GM12878 (cell line): ENCODE results near the gene CTNNA2. TPM values are rescaled to one million over a fixed set of nuclear protein-coding genes. Genes with fewer than 3 reads are reported as not detected.

ENCODE experiments used
- NFIC ChIP-seq: IDR thresholded peaks from 2 replicates; pipeline ENCODE4 v1.6.1; 2012; ENCODE audit warnings: low read depth, mild to moderate bottlenecking, inconsistent platforms, low read length, moderate library complexity
- polyA plus RNA-seq, 11 experiments: library from polyadenylated mRNA; depleted of rRNA in 4 of 11; unstranded in 6 of 11; stranded (reverse) in 5 of 11; fragments of >200 nt; fragmentation: Nextera tagmentation in 4 of 11; fragmentation: Illumina TruSeq in 1 of 11; extraction: Ambion mirVana in 4 of 11; extraction: Trizol in 1 of 11; gene quantifications; 1 replicate in 1 of 11; 2 replicates in 10 of 11; pipeline versions ENCODE4 v1.2.1 to v1.2.3, GENCODE V29; 2011 to 2016; ENCODE audit warnings: inconsistent platforms in 2 of 11, missing spikeins in 2 of 11, low read depth in 1 of 11
- total RNA-seq, 4 experiments: library from RNA; depleted of rRNA in 3 of 4; stranded (reverse); fragments of >200 nt in 3 of 4; fragmentation: Illumina TruSeq in 1 of 4; extraction: Trizol in 1 of 4; gene quantifications; 2 replicates each; pipeline versions ENCODE4 v1.2.1 to v1.2.3, GENCODE V29; 2013 to 2021
- TF ChIP-seq, protein P1 (sequence below): IDR thresholded peaks from 2 replicates; pipeline ENCODE4 v1.6.1; 2011; ENCODE audit warnings: mild to moderate bottlenecking, low read depth, low read length, moderate library complexity; ENCODE audit not compliant: insufficient replicate concordance
- TF ChIP-seq, protein P2 (sequence below): fragments of 450-650 bp; formaldehyde crosslinking; IDR thresholded peaks from 2 replicates; pipeline ENCODE4 v1.4.0; 2020; ENCODE audit warnings: mild to moderate bottlenecking, moderate library complexity
- TF ChIP-seq, protein P3 (sequence below): IDR thresholded peaks from 2 replicates; pipeline ENCODE4 v1.6.1; 2012; ENCODE audit warnings: mild to moderate bottlenecking, low read depth, low read length
- TF ChIP-seq, protein P4 (sequence below): IDR thresholded peaks from 2 replicates; pipeline ENCODE4 v1.6.1; 2012; ENCODE audit warnings: low read depth, low read length, improper control_type of control experiment

CTNNA2 gene
- total and polyA plus RNA-seq, 10 of the 15 experiments (the other 5 are each of a cell fraction or from before 2014, with no cell fraction given): 2.4 to 36.2 (median 6.6) TPM

DNA sequence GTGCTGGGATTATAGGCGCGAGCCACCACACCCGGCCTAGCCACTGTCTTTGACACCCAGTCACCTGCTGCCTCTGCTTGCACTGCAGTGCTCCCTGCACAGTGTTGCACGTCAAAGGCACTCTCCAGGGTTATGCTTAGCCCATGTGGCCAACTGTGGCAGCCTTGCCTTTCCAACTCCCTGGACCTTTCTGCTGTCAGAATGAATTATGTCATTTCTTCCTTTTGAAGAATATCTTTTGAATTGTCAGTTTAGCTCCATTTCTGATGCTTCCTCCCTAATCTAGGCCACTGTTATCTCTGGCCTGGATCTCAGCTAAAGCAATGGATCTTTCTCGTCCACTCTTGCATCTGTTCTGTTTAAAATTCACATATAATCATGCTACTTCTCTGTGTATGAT, 821.0 kb downstream of the CTNNA2 start (continued):
- TF ChIP-seq, protein P1, sequence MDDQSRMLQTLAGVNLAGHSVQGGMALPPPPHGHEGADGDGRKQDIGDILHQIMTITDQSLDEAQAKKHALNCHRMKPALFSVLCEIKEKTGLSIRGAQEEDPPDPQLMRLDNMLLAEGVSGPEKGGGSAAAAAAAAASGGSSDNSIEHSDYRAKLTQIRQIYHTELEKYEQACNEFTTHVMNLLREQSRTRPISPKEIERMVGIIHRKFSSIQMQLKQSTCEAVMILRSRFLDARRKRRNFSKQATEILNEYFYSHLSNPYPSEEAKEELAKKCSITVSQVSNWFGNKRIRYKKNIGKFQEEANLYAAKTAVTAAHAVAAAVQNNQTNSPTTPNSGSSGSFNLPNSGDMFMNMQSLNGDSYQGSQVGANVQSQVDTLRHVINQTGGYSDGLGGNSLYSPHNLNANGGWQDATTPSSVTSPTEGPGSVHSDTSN: no peak
- TF ChIP-seq NFIC: no peak
- TF ChIP-seq, protein P2, sequence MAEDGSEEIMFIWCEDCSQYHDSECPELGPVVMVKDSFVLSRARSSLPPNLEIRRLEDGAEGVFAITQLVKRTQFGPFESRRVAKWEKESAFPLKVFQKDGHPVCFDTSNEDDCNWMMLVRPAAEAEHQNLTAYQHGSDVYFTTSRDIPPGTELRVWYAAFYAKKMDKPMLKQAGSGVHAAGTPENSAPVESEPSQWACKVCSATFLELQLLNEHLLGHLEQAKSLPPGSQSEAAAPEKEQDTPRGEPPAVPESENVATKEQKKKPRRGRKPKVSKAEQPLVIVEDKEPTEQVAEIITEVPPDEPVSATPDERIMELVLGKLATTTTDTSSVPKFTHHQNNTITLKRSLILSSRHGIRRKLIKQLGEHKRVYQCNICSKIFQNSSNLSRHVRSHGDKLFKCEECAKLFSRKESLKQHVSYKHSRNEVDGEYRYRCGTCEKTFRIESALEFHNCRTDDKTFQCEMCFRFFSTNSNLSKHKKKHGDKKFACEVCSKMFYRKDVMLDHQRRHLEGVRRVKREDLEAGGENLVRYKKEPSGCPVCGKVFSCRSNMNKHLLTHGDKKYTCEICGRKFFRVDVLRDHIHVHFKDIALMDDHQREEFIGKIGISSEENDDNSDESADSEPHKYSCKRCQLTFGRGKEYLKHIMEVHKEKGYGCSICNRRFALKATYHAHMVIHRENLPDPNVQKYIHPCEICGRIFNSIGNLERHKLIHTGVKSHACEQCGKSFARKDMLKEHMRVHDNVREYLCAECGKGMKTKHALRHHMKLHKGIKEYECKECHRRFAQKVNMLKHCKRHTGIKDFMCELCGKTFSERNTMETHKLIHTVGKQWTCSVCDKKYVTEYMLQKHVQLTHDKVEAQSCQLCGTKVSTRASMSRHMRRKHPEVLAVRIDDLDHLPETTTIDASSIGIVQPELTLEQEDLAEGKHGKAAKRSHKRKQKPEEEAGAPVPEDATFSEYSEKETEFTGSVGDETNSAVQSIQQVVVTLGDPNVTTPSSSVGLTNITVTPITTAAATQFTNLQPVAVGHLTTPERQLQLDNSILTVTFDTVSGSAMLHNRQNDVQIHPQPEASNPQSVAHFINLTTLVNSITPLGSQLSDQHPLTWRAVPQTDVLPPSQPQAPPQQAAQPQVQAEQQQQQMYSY: no peak
- TF ChIP-seq, protein P3, sequence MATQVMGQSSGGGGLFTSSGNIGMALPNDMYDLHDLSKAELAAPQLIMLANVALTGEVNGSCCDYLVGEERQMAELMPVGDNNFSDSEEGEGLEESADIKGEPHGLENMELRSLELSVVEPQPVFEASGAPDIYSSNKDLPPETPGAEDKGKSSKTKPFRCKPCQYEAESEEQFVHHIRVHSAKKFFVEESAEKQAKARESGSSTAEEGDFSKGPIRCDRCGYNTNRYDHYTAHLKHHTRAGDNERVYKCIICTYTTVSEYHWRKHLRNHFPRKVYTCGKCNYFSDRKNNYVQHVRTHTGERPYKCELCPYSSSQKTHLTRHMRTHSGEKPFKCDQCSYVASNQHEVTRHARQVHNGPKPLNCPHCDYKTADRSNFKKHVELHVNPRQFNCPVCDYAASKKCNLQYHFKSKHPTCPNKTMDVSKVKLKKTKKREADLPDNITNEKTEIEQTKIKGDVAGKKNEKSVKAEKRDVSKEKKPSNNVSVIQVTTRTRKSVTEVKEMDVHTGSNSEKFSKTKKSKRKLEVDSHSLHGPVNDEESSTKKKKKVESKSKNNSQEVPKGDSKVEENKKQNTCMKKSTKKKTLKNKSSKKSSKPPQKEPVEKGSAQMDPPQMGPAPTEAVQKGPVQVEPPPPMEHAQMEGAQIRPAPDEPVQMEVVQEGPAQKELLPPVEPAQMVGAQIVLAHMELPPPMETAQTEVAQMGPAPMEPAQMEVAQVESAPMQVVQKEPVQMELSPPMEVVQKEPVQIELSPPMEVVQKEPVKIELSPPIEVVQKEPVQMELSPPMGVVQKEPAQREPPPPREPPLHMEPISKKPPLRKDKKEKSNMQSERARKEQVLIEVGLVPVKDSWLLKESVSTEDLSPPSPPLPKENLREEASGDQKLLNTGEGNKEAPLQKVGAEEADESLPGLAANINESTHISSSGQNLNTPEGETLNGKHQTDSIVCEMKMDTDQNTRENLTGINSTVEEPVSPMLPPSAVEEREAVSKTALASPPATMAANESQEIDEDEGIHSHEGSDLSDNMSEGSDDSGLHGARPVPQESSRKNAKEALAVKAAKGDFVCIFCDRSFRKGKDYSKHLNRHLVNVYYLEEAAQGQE: no peak
- TF ChIP-seq, protein P4, sequence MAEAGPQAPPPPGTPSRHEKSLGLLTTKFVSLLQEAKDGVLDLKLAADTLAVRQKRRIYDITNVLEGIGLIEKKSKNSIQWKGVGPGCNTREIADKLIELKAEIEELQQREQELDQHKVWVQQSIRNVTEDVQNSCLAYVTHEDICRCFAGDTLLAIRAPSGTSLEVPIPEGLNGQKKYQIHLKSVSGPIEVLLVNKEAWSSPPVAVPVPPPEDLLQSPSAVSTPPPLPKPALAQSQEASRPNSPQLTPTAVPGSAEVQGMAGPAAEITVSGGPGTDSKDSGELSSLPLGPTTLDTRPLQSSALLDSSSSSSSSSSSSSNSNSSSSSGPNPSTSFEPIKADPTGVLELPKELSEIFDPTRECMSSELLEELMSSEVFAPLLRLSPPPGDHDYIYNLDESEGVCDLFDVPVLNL: no peak
